Choroid plexus epithelial cell (primary cell): ENCODE results near the gene ATP6V0E1.

Experiments used
- DNase-seq: peaks from one replicate; pipeline ENCODE4 v3.0.0-alpha.2; 2010; ENCODE audit warnings: low read depth
- H3K4me3 ChIP-seq: 2 replicates; pipeline ENCODE4 v1.5.1; 2011; ENCODE audit warnings: low read depth, mild to moderate bottlenecking, control low read depth, low read length, moderate library complexity
- TF ChIP-seq, protein P1 (sequence below): conservative IDR thresholded peaks from 2 replicates; pipeline ENCODE4 v1.5.1; 2011; ENCODE audit warnings: low read depth, mild to moderate bottlenecking, control low read depth, inconsistent platforms, low read length, moderate library complexity

ATP6V0E1 gene

DNA sequence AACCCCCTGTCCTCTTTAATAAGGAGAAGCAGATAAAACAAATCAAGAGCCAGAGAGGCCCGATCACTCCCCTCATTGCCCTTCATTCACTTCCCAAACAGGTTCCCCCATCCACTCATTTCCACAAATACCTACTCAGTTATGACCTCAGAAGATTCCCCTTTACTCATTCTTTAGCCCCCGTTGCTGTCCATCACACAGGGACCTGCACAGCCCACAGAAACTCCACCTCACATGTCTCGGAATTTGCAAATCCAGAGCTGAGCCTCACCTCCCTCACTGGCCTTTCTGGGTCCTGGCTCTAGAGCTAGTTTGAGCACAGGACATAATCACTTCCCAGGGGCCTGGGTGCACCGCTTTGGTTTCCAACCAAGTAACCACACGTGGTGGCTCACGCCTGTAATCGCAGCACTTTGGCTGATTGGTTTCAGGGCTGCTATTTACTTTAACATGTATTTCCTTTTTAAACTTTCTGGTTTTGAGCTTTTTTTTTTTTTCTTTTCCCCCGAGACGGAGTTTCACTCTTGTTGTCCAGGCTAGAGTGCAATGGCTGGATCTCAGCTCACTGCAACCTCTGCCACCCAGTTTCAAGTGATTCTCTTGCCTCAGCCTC is 17.8 kb downstream of the ATP6V0E1 start:
- TF ChIP-seq, protein P1, sequence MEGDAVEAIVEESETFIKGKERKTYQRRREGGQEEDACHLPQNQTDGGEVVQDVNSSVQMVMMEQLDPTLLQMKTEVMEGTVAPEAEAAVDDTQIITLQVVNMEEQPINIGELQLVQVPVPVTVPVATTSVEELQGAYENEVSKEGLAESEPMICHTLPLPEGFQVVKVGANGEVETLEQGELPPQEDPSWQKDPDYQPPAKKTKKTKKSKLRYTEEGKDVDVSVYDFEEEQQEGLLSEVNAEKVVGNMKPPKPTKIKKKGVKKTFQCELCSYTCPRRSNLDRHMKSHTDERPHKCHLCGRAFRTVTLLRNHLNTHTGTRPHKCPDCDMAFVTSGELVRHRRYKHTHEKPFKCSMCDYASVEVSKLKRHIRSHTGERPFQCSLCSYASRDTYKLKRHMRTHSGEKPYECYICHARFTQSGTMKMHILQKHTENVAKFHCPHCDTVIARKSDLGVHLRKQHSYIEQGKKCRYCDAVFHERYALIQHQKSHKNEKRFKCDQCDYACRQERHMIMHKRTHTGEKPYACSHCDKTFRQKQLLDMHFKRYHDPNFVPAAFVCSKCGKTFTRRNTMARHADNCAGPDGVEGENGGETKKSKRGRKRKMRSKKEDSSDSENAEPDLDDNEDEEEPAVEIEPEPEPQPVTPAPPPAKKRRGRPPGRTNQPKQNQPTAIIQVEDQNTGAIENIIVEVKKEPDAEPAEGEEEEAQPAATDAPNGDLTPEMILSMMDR = no peak
- no peak overlapping the region for H3K4me3 ChIP-seq
- no peak for DNase-seq

DNA sequence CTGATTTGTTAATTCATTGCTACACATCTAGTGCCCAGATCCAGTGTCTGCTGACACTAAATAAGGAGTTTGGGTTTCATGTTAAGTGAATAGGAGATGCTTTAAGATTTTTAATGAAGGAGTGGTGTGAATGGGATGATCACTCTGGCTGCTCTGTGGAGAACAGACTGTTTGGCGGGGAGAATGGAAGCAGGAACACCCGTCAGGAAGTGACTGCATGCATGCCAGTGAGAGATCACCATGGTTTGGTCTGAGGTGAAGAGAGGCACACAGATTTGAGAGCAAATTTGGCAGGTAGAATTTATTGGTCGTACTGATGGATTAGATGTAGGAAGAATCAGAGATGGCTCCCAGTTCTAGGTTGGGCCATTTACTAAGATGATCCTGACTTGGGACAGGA is 19.8 kb downstream of the ATP6V0E1 start:
- no peak overlapping the region for H3K4me3 ChIP-seq
- TF ChIP-seq, protein P1 = no peak
- DNase-seq = no peak

DNA sequence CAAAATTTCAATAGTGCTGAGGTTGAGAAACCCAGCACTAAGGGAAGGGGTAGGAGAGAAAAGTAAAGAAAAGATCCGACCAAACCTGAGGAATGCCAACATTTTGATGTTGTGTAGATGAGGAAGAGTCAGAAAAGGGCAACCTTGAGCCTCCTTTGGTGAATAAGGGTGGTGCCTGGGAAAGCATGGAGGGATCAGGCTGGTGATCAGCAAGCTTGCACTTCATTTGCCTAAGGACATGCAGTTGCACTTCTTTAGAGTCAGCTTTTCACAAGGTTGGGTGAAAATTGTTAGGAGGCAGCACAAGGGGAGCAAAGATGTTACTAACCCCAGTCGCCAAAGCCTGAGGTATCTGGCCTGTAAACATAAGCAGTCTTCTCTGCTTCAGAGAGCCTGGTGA is 20.4 kb downstream of the ATP6V0E1 start:
- H3K4me3 ChIP-seq = no peak overlapping the region
- no peak for DNase-seq
- TF ChIP-seq, protein P1 = no peak

DNA sequence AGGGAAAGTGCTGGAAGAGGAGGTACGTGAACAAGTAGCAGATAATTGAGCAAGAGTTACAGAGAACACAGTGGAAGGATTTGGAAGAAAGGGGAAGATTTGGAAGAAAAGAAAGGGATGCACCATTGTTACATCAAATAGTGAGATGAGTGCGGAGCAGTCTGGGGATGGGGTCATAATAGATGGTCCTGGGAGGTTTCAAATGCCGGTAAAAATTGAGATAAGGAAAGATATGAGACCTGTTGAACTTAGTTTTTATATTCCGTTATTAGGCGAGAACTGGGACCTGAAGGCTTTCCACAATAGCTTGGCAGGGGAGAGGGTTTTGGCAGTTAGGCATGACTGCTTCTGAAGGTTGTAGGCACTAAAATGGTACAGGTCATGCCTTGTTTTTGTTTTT is 20.9 kb downstream of the ATP6V0E1 start:
- TF ChIP-seq, protein P1 = no peak
- no peak for DNase-seq
- no peak overlapping the region for H3K4me3 ChIP-seq

DNA sequence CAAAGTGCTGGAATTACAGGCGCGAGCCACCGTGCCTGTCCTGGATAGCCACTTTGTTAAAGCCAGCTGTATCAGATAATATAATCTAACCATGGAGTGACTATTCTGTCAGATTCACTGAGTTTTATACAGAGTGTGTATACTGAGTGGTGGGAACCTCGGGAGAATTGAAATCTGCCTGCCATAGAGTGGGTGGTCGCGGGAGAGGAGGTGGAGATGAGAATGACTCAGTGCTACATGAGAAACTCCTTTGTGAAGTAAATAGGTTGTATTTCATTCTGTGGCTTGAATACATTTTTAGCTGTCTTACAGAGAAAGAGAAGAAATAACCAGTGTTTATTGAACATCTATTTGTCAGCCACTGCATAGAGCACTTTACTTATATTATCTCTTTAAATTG is 26.4 kb downstream of the ATP6V0E1 start:
- TF ChIP-seq, protein P1 = no peak
- DNase-seq = peak; percentile 31
- no peak overlapping the region for H3K4me3 ChIP-seq

DNA sequence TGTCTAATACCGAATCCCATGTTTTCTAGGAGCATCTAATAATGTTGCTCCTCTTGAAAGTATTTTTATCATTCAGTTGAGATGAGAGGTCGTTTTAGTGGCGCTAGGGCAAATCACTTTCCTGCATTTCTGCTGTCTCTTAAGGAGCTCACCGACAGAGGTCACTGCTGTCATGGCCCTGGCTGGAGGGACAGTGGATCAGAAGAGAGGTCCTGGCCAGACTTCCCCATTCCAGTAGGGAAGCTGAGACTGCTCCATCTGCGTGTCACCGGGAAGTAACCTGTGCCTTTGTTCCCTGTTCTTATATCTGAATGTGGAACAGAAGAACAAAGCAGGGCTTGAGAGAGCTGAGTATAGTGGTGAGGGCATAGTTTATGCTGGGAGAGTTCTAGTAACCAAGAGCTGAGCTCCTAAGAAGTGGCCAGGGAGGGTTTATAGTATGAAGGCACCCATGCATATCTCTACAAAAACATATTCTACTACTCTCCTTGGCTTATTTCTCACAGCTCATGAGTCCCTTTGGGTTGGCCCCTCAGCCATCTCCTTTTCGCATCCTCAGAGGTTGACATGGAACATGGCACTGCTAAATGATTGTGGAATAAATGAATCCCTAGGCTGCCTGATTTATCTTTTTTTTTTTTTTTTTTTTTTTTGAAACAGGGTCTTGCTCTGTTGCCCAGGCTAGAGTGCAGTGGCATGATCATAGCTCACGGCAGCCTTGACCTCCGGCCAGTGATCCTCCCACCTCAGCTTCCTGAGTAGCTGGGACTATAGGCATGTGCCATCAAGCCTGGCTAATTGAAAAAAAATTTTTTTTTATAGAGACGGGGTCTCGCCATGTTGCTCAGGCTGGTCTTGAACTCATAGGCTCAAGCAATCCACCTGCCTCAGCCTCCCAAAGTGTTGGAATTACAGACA is 27.2 kb downstream of the ATP6V0E1 start:
- DNase-seq = peak; percentile 38
- TF ChIP-seq, protein P1 = peak; percentile 52
- no peak overlapping the region for H3K4me3 ChIP-seq
